Fibroblast of lung (primary cell): ENCODE measurements around the gene KLHL29. TPM values are rescaled to one million over a fixed set of nuclear protein-coding genes. Genes with fewer than 3 reads are reported as not detected.

ENCODE experiments used
- DNase-seq, 2 donors: peaks; one replicate each; pipeline versions ENCODE4 v3.0.0 to v3.0.0-alpha.2; 2010; ENCODE audit warnings: low read depth in 2 of 2
- H2AFZ ChIP-seq: 2 replicates; pipeline ENCODE4 v1.5.1; 2012; ENCODE audit warnings: low read length, control low read depth, inconsistent platforms
- H3K27ac ChIP-seq: 2 replicates; pipeline ENCODE4 v1.5.1; 2011; ENCODE audit warnings: low read length, control low read depth; ENCODE audit not compliant: insufficient read depth
- H3K27me3 ChIP-seq: 2 replicates; pipeline ENCODE4 v1.5.1; 2011; ENCODE audit warnings: mild to moderate bottlenecking, low read length; ENCODE audit not compliant: control insufficient read depth, insufficient read depth
- H3K36me3 ChIP-seq: 2 replicates; pipeline ENCODE4 v1.5.1; 2011; ENCODE audit warnings: low read length; ENCODE audit not compliant: control insufficient read depth, insufficient read depth
- H3K4me1 ChIP-seq: 2 replicates; pipeline ENCODE4 v1.5.1; 2011; ENCODE audit warnings: low read length; ENCODE audit not compliant: control insufficient read depth, insufficient read depth; ENCODE audit errors: extremely low read depth
- H3K4me2 ChIP-seq: 2 replicates; pipeline ENCODE4 v1.5.1; 2011; ENCODE audit warnings: low read length, control low read depth; ENCODE audit not compliant: insufficient read depth; ENCODE audit errors: extremely low read depth
- H3K4me3 ChIP-seq, 4 experiments: fragments of 200-600 bp in 1 of 4; sonication (generic) in 1 of 4; replicated peaks in 1 of 4; 2 replicates each; pipeline ENCODE4 v1.5.1; 2011 to 2016; ENCODE audit warnings: low read length in 4 of 4, low read depth in 3 of 4, mild to moderate bottlenecking in 3 of 4, control low read depth in 2 of 4, inconsistent platforms in 1 of 4, mixed read lengths in 1 of 4; ENCODE audit not compliant: insufficient read depth in 1 of 4; ENCODE audit errors: control extremely low read depth in 1 of 4
- H3K79me2 ChIP-seq: 2 replicates; pipeline ENCODE4 v1.5.1; 2012; ENCODE audit warnings: mild to moderate bottlenecking, low read length, inconsistent platforms; ENCODE audit not compliant: control insufficient read depth, insufficient read depth
- H3K9ac ChIP-seq: 2 replicates; pipeline ENCODE4 v1.5.1; 2011; ENCODE audit warnings: mild to moderate bottlenecking, low read length, control low read depth; ENCODE audit not compliant: insufficient read depth
- H3K9me3 ChIP-seq: 2 replicates; pipeline ENCODE4 v1.5.1; 2012; ENCODE audit warnings: low read depth, low read length; ENCODE audit not compliant: control insufficient read depth, insufficient read depth
- H4K20me1 ChIP-seq: 2 replicates; pipeline ENCODE4 v1.5.1; 2011; ENCODE audit warnings: low read length; ENCODE audit not compliant: control insufficient read depth, insufficient read depth; ENCODE audit errors: extremely low read depth
- CTCF ChIP-seq, 2 donors: IDR thresholded peaks in 1 of 2; conservative IDR thresholded peaks in 1 of 2; 1 replicate in 1 of 2; 2 replicates in 1 of 2; pipeline ENCODE4 v1.5.1; 2011 to 2012; ENCODE audit warnings: low read length in 2 of 2, control low read depth in 1 of 2, inconsistent platforms in 1 of 2, low read depth in 1 of 2, mild to moderate bottlenecking in 1 of 2
- EZH2 ChIP-seq: IDR thresholded peaks from 2 replicates; pipeline ENCODE4 v1.5.1; 2012; ENCODE audit warnings: low read length, control low read depth, mild to moderate bottlenecking; ENCODE audit errors: missing control alignments
- polyA plus RNA-seq, 2 donors: library from polyadenylated mRNA; depleted of rRNA in 1 of 2; stranded (reverse) in 1 of 2; unstranded in 1 of 2; fragments of >200 nt; gene quantifications; 2 replicates each; pipeline ENCODE4 v1.2.1, GENCODE V29; 2011 to 2012; ENCODE audit warnings: missing spikeins in 1 of 2
- total RNA-seq: library from RNA; depleted of rRNA; stranded (reverse); fragments of >200 nt; gene quantifications from 2 replicates; pipeline ENCODE4 v1.2.1, GENCODE V29; 2014

KLHL29 gene
- total and polyA plus RNA-seq, 2 donors (not counting 1 experiment from before 2014, with no cell fraction given) = 7.1 to 7.9 TPM

- Histone ChIP-seq H2AFZ (no peak overlapping the region), H3K36me3 (no peaks in the 10 kb centered on the region), H3K27ac (no peak overlapping the region), H4K20me1 (no peaks in the 10 kb centered on the region), H3K4me3 (no peak overlapping the region), H3K9me3 (no peaks in the 10 kb centered on the region), H3K4me1 (no peaks in the 10 kb centered on the region), H3K9ac (no peak overlapping the region), H3K27me3 (no peaks in the 10 kb centered on the region), H3K4me2 (no peak overlapping the region), H3K79me2 (no peaks in the 10 kb centered on the region)
- DNase-seq = no peak
- no peak for TF ChIP-seq EZH2
- TF ChIP-seq CTCF (conservative IDR thresholded peaks at IDR 0.05 in 1 of 2, IDR thresholded peaks at IDR 0.05 in 1 of 2; ENCODE audit: low read depth in 1 of 2, low read length in 2 of 2) = no peak
Observed at GRCh38 chr2:23510471-23510870, 125.5 kb downstream of the KLHL29 start.

GRCh38 chr2:23512778-23513177 is 127.8 kb downstream of the KLHL29 start:
- H3K4me2 ChIP-seq = no peak overlapping the region
- H4K20me1 ChIP-seq = no peaks in the 10 kb centered on the region
- H3K4me3 ChIP-seq = no peak overlapping the region
- H3K9me3 ChIP-seq = no peaks in the 10 kb centered on the region
- TF ChIP-seq EZH2 = no peak
- no peak for TF ChIP-seq CTCF (conservative IDR thresholded peaks at IDR 0.05 in 1 of 2, IDR thresholded peaks at IDR 0.05 in 1 of 2; ENCODE audit: low read depth in 1 of 2, low read length in 2 of 2)
- DNase-seq = no peak
- no peaks in the 10 kb centered on the region for H3K27me3 ChIP-seq
- no peaks in the 10 kb centered on the region for H3K36me3 ChIP-seq
- H2AFZ ChIP-seq = no peak overlapping the region
- no peaks in the 10 kb centered on the region for H3K79me2 ChIP-seq
- no peaks in the 10 kb centered on the region for H3K4me1 ChIP-seq
- H3K9ac ChIP-seq = no peak overlapping the region
- no peak overlapping the region for H3K27ac ChIP-seq

- Histone ChIP-seq H3K9ac (no peak overlapping the region), H3K4me3 (no peak overlapping the region), H3K9me3 (no peaks in the 10 kb centered on the region), H2AFZ (no peak overlapping the region), H3K4me2 (no peak overlapping the region), H3K36me3 (no peaks in the 10 kb centered on the region), H3K27me3 (no peaks in the 10 kb centered on the region), H3K4me1 (no peaks in the 10 kb centered on the region), H4K20me1 (no peaks in the 10 kb centered on the region), H3K27ac (no peak overlapping the region), H3K79me2 (no peaks in the 10 kb centered on the region)
- no peak for DNase-seq
- TF ChIP-seq EZH2 (no peak), CTCF (conservative IDR thresholded peaks at IDR 0.05 in 1 of 2, IDR thresholded peaks at IDR 0.05 in 1 of 2; ENCODE audit: low read depth in 1 of 2, low read length in 2 of 2) (no peak)
Observed at GRCh38 chr2:23513245-23513871, 128.4 kb downstream of the KLHL29 start.
